Measurements from ENCODE around the gene PIANP.

GRCh38 chr12:6736754-6737153 lies 36.1 kb upstream of the PIANP start:
- no peak for TF ChIP-seq POLR2A (IDR thresholded peaks at IDR 0.05; ENCODE audit: low read depth, low read length)
- TF ChIP-seq RCOR1 (IDR thresholded peaks at IDR 0.05; ENCODE audit: insufficient replicate concordance, low read length) = no peak
- TF ChIP-seq, protein P1, sequence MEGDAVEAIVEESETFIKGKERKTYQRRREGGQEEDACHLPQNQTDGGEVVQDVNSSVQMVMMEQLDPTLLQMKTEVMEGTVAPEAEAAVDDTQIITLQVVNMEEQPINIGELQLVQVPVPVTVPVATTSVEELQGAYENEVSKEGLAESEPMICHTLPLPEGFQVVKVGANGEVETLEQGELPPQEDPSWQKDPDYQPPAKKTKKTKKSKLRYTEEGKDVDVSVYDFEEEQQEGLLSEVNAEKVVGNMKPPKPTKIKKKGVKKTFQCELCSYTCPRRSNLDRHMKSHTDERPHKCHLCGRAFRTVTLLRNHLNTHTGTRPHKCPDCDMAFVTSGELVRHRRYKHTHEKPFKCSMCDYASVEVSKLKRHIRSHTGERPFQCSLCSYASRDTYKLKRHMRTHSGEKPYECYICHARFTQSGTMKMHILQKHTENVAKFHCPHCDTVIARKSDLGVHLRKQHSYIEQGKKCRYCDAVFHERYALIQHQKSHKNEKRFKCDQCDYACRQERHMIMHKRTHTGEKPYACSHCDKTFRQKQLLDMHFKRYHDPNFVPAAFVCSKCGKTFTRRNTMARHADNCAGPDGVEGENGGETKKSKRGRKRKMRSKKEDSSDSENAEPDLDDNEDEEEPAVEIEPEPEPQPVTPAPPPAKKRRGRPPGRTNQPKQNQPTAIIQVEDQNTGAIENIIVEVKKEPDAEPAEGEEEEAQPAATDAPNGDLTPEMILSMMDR (conservative IDR thresholded peaks at IDR 0.05; ENCODE audit: low read depth, low read length) = no peak
- TF ChIP-seq, protein P2, sequence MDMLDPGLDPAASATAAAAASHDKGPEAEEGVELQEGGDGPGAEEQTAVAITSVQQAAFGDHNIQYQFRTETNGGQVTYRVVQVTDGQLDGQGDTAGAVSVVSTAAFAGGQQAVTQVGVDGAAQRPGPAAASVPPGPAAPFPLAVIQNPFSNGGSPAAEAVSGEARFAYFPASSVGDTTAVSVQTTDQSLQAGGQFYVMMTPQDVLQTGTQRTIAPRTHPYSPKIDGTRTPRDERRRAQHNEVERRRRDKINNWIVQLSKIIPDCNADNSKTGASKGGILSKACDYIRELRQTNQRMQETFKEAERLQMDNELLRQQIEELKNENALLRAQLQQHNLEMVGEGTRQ (IDR thresholded peaks at IDR 0.05; ENCODE audit: low read depth, low read length) = no peak
- TF ChIP-seq MAZ (IDR thresholded peaks at IDR 0.05; ENCODE audit: borderline replicate concordance, low read depth, low read length) = no peak
- TF ChIP-seq MAFK (IDR thresholded peaks at IDR 0.05; ENCODE audit: low read depth, low read length) = no peak
- no peak for TF ChIP-seq FOS (IDR thresholded peaks at IDR 0.05; ENCODE audit: low read depth, low read length)
- TF ChIP-seq CEBPB (IDR thresholded peaks at IDR 0.05; ENCODE audit: low read depth, low read length) = no peak
- TF ChIP-seq MXI1 (IDR thresholded peaks at IDR 0.05; ENCODE audit: borderline replicate concordance, low read depth, low read length) = no peak
- no peak for TF ChIP-seq SMC3 (IDR thresholded peaks at IDR 0.05; ENCODE audit: low read depth, low read length)

All from IMR-90 (cell line).